Fibroblast of the aortic adventitia (primary cell): ENCODE measurements around the gene HIF1AN. TPM values are rescaled to one million over a fixed set of nuclear protein-coding genes. Genes with fewer than 3 reads are reported as not detected.

ENCODE experiments used
- DNase-seq: peaks from one replicate; pipeline ENCODE4 v3.0.0-alpha.2; 2010; ENCODE audit warnings: low read depth
- H3K4me3 ChIP-seq: 2 replicates; pipeline ENCODE4 v1.5.1; 2011; ENCODE audit warnings: low read depth, mild to moderate bottlenecking, control low read depth, low read length, moderate library complexity
- CTCF ChIP-seq: IDR thresholded peaks from 2 replicates; pipeline ENCODE4 v1.5.1; 2011; ENCODE audit warnings: mild to moderate bottlenecking, low read length, control low read depth, inconsistent platforms; ENCODE audit not compliant: insufficient read depth
- total RNA-seq: library from RNA; depleted of rRNA; stranded (reverse); fragments of >200 nt; gene quantifications from 2 replicates; pipeline ENCODE4 v1.2.3, GENCODE V29; 2012; ENCODE audit warnings: low replicate concordance

HIF1AN gene
- total RNA-seq, 1 donor, result 12.9 TPM

GRCh38 chr10:100579261-100580090 lies 43.7 kb downstream of the HIF1AN start:
- DNase-seq, result no peak
- H3K4me3 ChIP-seq, result no peak overlapping the region
- no peak for TF ChIP-seq CTCF

- no peak overlapping the region for H3K4me3 ChIP-seq
- no peak for DNase-seq
- TF ChIP-seq CTCF, result no peak
Observed at GRCh38 chr10:100586959-100587358, 51.2 kb downstream of the HIF1AN start.

- DNase-seq, result no peak
- no peak for TF ChIP-seq CTCF
- no peak overlapping the region for H3K4me3 ChIP-seq
Observed at GRCh38 chr10:100598166-100598565, 62.4 kb downstream of the HIF1AN start.

GRCh38 chr10:100600218-100600617 lies 64.5 kb downstream of the HIF1AN start:
- no peak for DNase-seq
- no peak for TF ChIP-seq CTCF
- H3K4me3 ChIP-seq, result no peak overlapping the region

GRCh38 chr10:100607439-100607838 lies 71.7 kb downstream of the HIF1AN start:
- TF ChIP-seq CTCF, result no peak
- no peak overlapping the region for H3K4me3 ChIP-seq
- no peak for DNase-seq

Other genes with a start within 250 kb of the HIF1AN start
- 56.8 and 68.8 TPM in 2 replicates for gene BLOC1S2, start 249.3 kb upstream of the HIF1AN start, total RNA-seq
- not detected in 2 replicates for gene PKD2L1, start 205.7 kb upstream of the HIF1AN start, total RNA-seq
- gene SCD, start 188.7 kb upstream of the HIF1AN start, total RNA-seq, result 99.9 and 283 TPM in 2 replicates
- not detected in 2 replicates for gene WNT8B, start 72.9 kb upstream of the HIF1AN start, total RNA-seq
- gene SEC31B, start 16.1 kb upstream of the HIF1AN start, total RNA-seq, result 3.3 and 17.4 TPM in 2 replicates
- gene NDUFB8, start 6.1 kb upstream of the HIF1AN start, total RNA-seq, result 98.9 and 134 TPM in 2 replicates
- gene PAX2, start 209.6 kb downstream of the HIF1AN start, total RNA-seq, result not detected in 2 replicates